SU-DHL-6 (cell line): Measurements from ENCODE around the gene CACNG4.
"Not testable (repeated sequence)": the region's sequence is repeated elsewhere in the genome, so short reads cannot be mapped to it uniquely, and the experiment has no call there.

Experiments used
- H2AFZ ChIP-seq: fragments of 200-600 bp; sonication (generic); 2 replicates; pipeline ENCODE4 v1.6.1; 2014; ENCODE audit warnings: low read depth, mild to moderate bottlenecking, moderate library complexity, mixed read lengths, antibody characterized with exemption, low read length; ENCODE audit not compliant: severe bottlenecking
- H3F3A ChIP-seq: fragments of 200-600 bp; shearing (Covaris generic); 2 replicates; pipeline ENCODE4 v1.6.0; 2016; ENCODE audit warnings: antibody characterized with exemption, mild to moderate bottlenecking; ENCODE audit not compliant: insufficient read depth
- H3K27ac ChIP-seq: fragments of 200-600 bp; sonication (generic); 2 replicates; pipeline ENCODE4 v1.5.1; 2016; ENCODE audit warnings: low read depth, mild to moderate bottlenecking, low read length, moderate library complexity, mixed read lengths
- H3K27me3 ChIP-seq: fragments of 200-600 bp; sonication (generic), shearing (Covaris generic); 2 replicates; pipeline ENCODE4 v1.6.0; 2014; ENCODE audit warnings: mild to moderate bottlenecking, low read length
- H3K36me3 ChIP-seq: fragments of 200-600 bp; sonication (generic); 2 replicates; pipeline ENCODE4 v1.6.1; 2014; ENCODE audit warnings: mild to moderate bottlenecking, low read length, mixed read lengths
- H3K4me2 ChIP-seq: fragments of 300-600, 200-600 bp; shearing (Covaris generic), sonication (generic); 2 replicates; pipeline ENCODE4 v1.6.0; 2014; ENCODE audit warnings: low read length, low read depth, mild to moderate bottlenecking; ENCODE audit not compliant: poor library complexity, severe bottlenecking
- H3K4me3 ChIP-seq: fragments of 200-600 bp; sonication (generic); 2 replicates; pipeline ENCODE4 v1.5.1; 2014; ENCODE audit warnings: antibody characterized with exemption, low read length, mild to moderate bottlenecking, mixed read lengths; ENCODE audit not compliant: insufficient read depth, poor library complexity, severe bottlenecking
- H3K79me2 ChIP-seq: fragments of 200-600 bp; sonication (generic); 2 replicates; pipeline ENCODE4 v1.6.1; 2014; ENCODE audit warnings: mild to moderate bottlenecking, low read length, moderate library complexity; ENCODE audit not compliant: insufficient read depth
- H3K9ac ChIP-seq: fragments of 200-600 bp; sonication (generic); 2 replicates; pipeline ENCODE4 v1.7.0; 2014; ENCODE audit warnings: mild to moderate bottlenecking, low read length
- H3K9me2 ChIP-seq: fragments of 200-600 bp; sonication (generic); replicated peaks from 2 replicates; pipeline ENCODE4 v1.6.1; 2014; ENCODE audit warnings: low read length; ENCODE audit not compliant: insufficient read depth
- H3K9me3 ChIP-seq: fragments of 200-600 bp; sonication (generic); 2 replicates; pipeline ENCODE4 v1.6.1; 2014; ENCODE audit warnings: low read length, mixed read lengths; ENCODE audit not compliant: insufficient read depth
- H4K20me1 ChIP-seq: fragments of 200-600 bp; sonication (generic); 2 replicates; pipeline ENCODE4 v1.6.1; 2014; ENCODE audit warnings: low read depth, mild to moderate bottlenecking, antibody characterized with exemption, low read length, moderate library complexity, mixed read lengths
- CTCF ChIP-seq: fragments of 200-600 bp; sonication (generic); IDR thresholded peaks from one replicate; pipeline ENCODE4 v1.5.1; 2017; ENCODE audit warnings: antibody characterized with exemption, mild to moderate bottlenecking, low read length, moderate library complexity; ENCODE audit not compliant: insufficient read depth, poor library complexity, severe bottlenecking
- EZH2phosphoT487 ChIP-seq: fragments of 200-600 bp; sonication (generic), shearing (Covaris generic); conservative IDR thresholded peaks from 2 replicates; pipeline ENCODE4 v1.6.1; 2018; ENCODE audit warnings: mild to moderate bottlenecking, antibody characterized with exemption, low read length, moderate library complexity, mixed read lengths

CACNG4 gene

GRCh38 chr17:66971730-66972441 lies 7.4 kb downstream of the CACNG4 start:
- no peak overlapping the region for H3K4me3 ChIP-seq
- H4K20me1 ChIP-seq = no peaks in the 10 kb centered on the region
- H3K4me2 ChIP-seq = no peak overlapping the region
- no peaks in the 10 kb centered on the region for H3K79me2 ChIP-seq
- H3K36me3 ChIP-seq = no peaks in the 10 kb centered on the region
- no peak overlapping the region for H3K27ac ChIP-seq
- no peaks in the 10 kb centered on the region for H3K9me3 ChIP-seq
- no peaks in the 10 kb centered on the region for H3K27me3 ChIP-seq
- H3K9me2 ChIP-seq = no peaks in the 10 kb centered on the region
- no peak overlapping the region for H2AFZ ChIP-seq
- H3K9ac ChIP-seq = no peak overlapping the region
- no peaks in the 10 kb centered on the region for H3F3A ChIP-seq
- TF ChIP-seq CTCF (no peak), EZH2phosphoT487 (no peak)

GRCh38 chr17:66972442-66972830 lies 7.9 kb downstream of the CACNG4 start:
- H4K20me1 ChIP-seq, H3K9me2 ChIP-seq, H3K36me3 ChIP-seq, H3F3A ChIP-seq, H3K27ac ChIP-seq, H3K79me2 ChIP-seq, H3K4me2 ChIP-seq, H3K9me3 ChIP-seq, H2AFZ ChIP-seq, H3K27me3 ChIP-seq, H3K9ac ChIP-seq, H3K4me3 ChIP-seq: not testable (repeated sequence)

- no peaks in the 10 kb centered on the region for H3F3A ChIP-seq
- no peak overlapping the region for H3K4me2 ChIP-seq
- H3K79me2 ChIP-seq = no peaks in the 10 kb centered on the region
- no peaks in the 10 kb centered on the region for H4K20me1 ChIP-seq
- TF ChIP-seq EZH2phosphoT487 (no peak), CTCF (no peak)
- no peaks in the 10 kb centered on the region for H3K27me3 ChIP-seq
- H3K36me3 ChIP-seq = no peaks in the 10 kb centered on the region
- H3K27ac ChIP-seq = no peak overlapping the region
- no peak overlapping the region for H3K4me3 ChIP-seq
- H3K9me3 ChIP-seq = no peaks in the 10 kb centered on the region
- no peak overlapping the region for H2AFZ ChIP-seq
- no peak overlapping the region for H3K9ac ChIP-seq
- no peaks in the 10 kb centered on the region for H3K9me2 ChIP-seq
Measured at GRCh38 chr17:66975188-66975587, 10.7 kb downstream of the CACNG4 start.

- Histone ChIP-seq H3K9me2 (no peaks in the 10 kb centered on the region), H3K79me2 (no peaks in the 10 kb centered on the region), H3F3A (no peaks in the 10 kb centered on the region), H3K9me3 (no peaks in the 10 kb centered on the region), H3K27me3 (no peaks in the 10 kb centered on the region), H3K4me2 (no peak overlapping the region), H2AFZ (no peak overlapping the region), H3K36me3 (no peaks in the 10 kb centered on the region), H4K20me1 (no peaks in the 10 kb centered on the region), H3K27ac (no peak overlapping the region), H3K9ac (no peak overlapping the region), H3K4me3 (no peak overlapping the region)
- TF ChIP-seq EZH2phosphoT487 = no peak
- TF ChIP-seq CTCF = no peak
Measured at GRCh38 chr17:66975614-66976378, 11.3 kb downstream of the CACNG4 start.
